IPS-18c (cell line): ENCODE results near the gene RNF38.
"Not testable (repeated sequence)": the region's sequence is repeated elsewhere in the genome, so short reads cannot be mapped to it uniquely, and the experiment has no call there.

Experiments
- H3K4me3 ChIP-seq: 2 replicates; pipeline ENCODE4 v1.7.0; 2013; ENCODE audit warnings: low read depth, mild to moderate bottlenecking, low read length, moderate library complexity; ENCODE audit not compliant: insufficient read depth
- H3K9me3 ChIP-seq: one replicate; pipeline ENCODE4 v1.6.1; 2013; ENCODE audit warnings: mild to moderate bottlenecking, low read length, moderate library complexity; ENCODE audit not compliant: control insufficient read depth, insufficient read depth

Gene RNF38

GRCh38 chr9:36399980-36400331, at the start of gene RNF38:
Gene RNF38, minus strand, starts transcription at chr9:36400269. Its CDS starts 161 bp downstream, at chr9:36400108.
- Histone ChIP-seq H3K4me3 (peak within 1 kb of the TSS; percentile 78), H3K9me3 (no peaks in the 10 kb centered on the region)

GRCh38 chr9:36448555-36448954, 48.5 kb upstream of the RNF38 start:
- not testable (repeated sequence) for H3K4me3 ChIP-seq, H3K9me3 ChIP-seq

DNA sequence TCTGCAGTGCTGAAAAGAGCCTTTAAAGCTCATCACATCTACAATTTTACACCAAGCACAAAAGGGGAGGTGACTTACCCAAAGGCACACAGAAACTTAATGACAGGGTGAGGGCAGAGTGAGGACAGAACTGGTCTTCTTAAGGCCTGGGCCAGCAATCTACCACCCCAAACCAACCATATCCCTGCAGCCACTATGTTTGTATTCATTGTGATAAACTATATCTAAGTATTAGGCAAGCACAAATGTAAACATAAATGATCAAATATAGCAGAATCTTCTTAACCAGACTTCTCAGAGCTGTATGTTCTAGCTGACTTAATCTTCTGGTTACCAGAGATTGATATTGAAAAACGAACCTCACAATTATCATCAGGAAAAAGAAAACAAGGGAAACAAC, 47.9 kb upstream of the RNF38 start:
- H3K4me3 ChIP-seq: no peak overlapping the region
- H3K9me3 ChIP-seq: no peaks in the 10 kb centered on the region

DNA sequence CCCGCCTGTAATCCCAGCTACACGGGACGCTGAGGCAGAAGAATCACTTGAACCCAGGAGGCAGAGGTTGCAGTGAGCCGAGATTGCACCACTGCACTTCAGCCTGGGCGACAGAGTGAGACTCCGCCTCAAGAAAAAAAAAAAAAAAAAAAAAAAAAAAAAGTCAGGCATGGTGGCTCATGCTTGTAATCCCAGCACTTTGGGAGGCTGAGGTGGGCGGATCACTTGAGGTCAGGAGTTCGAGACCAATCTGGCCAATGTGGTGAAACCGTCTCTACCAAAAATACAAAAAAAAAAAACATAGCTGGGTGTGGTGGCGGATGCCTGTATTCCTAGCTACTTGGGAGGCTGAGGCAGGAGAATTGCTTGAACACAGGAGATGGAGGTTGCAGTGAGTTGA, 46.6 kb upstream of the RNF38 start:
- H3K4me3 ChIP-seq: not testable (repeated sequence)

GRCh38 chr9:36445800-36446361, 45.8 kb upstream of the RNF38 start:
- Histone ChIP-seq H3K9me3 (no peaks in the 10 kb centered on the region), H3K4me3 (no peak overlapping the region)

More for the DNA sequence above, 46.6 kb upstream of the RNF38 start:
- H3K9me3 ChIP-seq: not testable (repeated sequence)

GRCh38 chr9:36444203-36444602, 44.1 kb upstream of the RNF38 start:
- Histone ChIP-seq H3K9me3 (no peaks in the 10 kb centered on the region), H3K4me3 (no peak overlapping the region)

GRCh38 chr9:36443581-36443980, 43.5 kb upstream of the RNF38 start:
- Histone ChIP-seq H3K9me3 (no peaks in the 10 kb centered on the region), H3K4me3 (no peak overlapping the region)

DNA sequence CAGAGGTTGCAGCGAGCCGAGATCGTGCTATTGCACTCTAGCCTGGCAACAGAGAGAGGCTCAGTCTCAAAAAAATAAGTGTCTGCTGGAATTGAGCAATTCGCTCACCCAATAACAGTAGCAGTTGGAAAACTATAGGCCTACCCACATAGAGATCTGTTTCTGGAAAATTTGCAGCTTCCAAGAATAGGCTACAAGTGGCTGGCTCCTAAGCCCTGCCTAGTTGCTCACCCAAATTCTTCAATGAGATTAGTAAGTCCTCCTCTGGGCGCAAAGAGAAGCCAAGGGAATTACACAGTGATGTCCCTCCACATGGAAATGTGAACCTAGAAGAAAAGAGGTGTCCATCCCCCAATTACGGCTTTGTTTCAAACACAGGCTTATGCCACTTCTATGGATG, 42.6 kb upstream of the RNF38 start:
- Histone ChIP-seq H3K9me3 (no peaks in the 10 kb centered on the region), H3K4me3 (no peak overlapping the region)

- Histone ChIP-seq H3K4me3 (no peak overlapping the region), H3K9me3 (no peaks in the 10 kb centered on the region)
Measured at GRCh38 chr9:36441966-36442365, 41.9 kb upstream of the RNF38 start.

DNA sequence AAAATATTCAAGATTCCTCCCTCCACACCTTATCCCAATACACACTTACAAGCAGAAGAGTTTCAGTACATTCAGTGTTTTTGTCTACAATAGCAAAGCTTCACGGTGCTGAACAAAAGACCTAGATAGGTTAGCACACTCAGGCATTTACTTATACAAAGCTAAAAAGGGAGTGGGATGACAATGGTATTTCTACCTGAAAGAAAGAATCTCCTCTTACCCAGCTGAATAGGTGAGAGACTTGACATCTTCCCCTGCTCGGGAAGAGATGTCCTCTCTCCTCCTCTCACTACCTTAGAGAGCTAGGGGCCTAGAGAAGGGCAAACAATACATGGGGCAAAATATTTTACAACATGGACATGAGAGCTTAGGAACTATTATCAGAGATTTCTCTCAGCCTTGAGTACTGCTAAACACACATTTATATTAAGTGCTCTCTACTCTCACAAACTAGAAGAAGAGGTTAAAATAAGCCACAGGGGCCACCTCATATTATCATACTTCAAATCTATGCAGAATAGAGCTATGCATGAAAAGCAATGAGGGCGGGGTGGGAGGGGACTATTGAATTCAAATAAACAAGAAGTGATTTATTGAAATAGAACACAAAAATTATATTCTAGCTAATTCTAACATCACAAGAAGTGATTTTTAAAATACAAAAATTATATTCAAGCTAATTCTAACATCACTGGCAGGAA, 38.6 kb upstream of the RNF38 start:
- H3K9me3 ChIP-seq: no peaks in the 10 kb centered on the region
- H3K4me3 ChIP-seq: no peak overlapping the region

DNA sequence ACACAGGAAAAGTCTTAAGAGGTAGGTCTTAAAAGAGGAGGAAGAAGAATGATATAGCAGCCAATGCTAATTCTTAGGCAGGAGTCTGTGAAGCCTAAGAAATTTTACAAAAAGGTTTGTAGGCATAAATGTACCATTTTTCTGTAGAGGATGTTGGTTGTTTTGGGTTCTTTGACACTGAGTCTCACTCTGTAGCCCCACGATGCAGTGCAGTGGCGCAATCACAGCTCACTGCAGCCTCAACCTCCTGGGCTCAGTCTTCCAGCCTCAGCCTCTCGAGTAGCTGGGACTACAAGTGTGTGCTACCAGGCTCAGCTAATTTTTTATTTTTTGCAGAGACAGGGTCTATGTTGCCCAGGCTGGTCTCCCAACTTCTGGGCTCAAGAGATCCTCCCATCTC, 37.7 kb upstream of the RNF38 start:
- H3K4me3 ChIP-seq: no peak overlapping the region
- H3K9me3 ChIP-seq: no peaks in the 10 kb centered on the region

GRCh38 chr9:36436909-36437308, 36.8 kb upstream of the RNF38 start:
- Histone ChIP-seq H3K4me3 (no peak overlapping the region), H3K9me3 (no peaks in the 10 kb centered on the region)

GRCh38 chr9:36433386-36433785, 33.3 kb upstream of the RNF38 start:
- no peaks in the 10 kb centered on the region for H3K9me3 ChIP-seq

DNA sequence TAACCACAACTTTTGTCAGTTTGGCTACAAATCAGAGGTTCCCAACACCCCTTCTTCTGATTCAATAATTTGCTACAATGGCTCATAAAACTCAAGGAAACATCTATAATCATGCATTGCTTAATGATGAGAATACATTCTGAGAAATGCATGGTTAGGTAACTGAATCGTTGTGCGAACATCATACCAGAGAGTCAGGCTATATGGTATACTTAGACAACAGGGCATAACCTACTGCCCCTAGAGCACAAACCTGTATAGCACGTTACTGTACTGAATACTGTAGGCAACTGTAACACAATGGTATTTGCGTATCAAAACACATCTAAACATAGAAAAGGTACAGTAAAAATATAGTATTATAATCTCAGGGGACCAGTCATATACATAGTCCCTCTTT, 31.0 kb upstream of the RNF38 start:
- no peak overlapping the region for H3K4me3 ChIP-seq
- H3K9me3 ChIP-seq: no peaks in the 10 kb centered on the region

More at GRCh38 chr9:36433386-36433785, 33.3 kb upstream of the RNF38 start:
- no peak overlapping the region for H3K4me3 ChIP-seq

DNA sequence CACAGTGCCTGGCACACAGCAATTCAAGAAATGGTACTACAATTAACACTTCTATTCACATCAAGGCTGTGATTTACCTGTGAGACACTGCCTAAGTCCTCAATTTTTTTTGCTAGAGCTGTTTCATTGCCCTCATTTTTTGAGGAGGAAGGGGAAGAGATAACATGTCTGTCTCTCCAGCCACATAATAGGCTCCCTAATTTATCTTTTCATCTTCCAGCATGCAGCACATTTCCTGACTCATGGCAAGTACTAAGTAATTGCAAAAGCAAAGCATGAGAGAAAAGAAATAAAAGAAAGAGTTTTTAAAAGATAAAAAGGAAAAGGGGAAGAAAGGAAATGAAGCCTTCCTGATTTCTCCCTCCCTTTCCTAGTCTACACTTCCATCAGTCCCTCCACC, 26.9 kb upstream of the RNF38 start:
- H3K4me3 ChIP-seq: no peak overlapping the region
- H3K9me3 ChIP-seq: no peaks in the 10 kb centered on the region

- Histone ChIP-seq H3K4me3 (no peak overlapping the region), H3K9me3 (no peaks in the 10 kb centered on the region)
Measured at GRCh38 chr9:36426348-36426747, 26.3 kb upstream of the RNF38 start.

GRCh38 chr9:36424289-36425055, 24.4 kb upstream of the RNF38 start:
- H3K4me3 ChIP-seq: no peak overlapping the region

DNA sequence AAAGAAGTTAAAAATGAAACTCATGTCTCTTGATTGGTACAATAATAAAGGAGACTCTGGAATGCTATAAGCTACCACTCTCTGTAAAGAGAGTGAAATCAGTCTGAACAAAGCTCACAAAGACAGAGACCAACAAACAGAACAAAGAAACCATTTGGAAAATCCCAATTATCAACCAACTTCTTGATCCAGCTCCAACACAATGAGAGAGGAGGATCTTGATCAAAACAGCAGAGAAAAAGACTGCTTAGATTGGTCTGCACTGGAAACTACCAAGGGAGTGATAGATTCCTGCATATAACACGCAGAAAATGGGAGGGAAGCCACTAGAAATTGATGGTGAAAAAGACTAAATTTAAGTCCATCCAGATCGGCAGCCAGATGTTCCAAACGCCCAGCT, 23.1 kb upstream of the RNF38 start:
- Histone ChIP-seq H3K4me3 (no peak overlapping the region), H3K9me3 (no peaks in the 10 kb centered on the region)

More at GRCh38 chr9:36424289-36425055, 24.4 kb upstream of the RNF38 start:
- H3K9me3 ChIP-seq: no peaks in the 10 kb centered on the region
